HEK293 (cell line): ENCODE measurements around the gene SMCHD1.

Source experiments
- BCL11B ChIP-seq: fragments of 450-650 bp; formaldehyde crosslinking; IDR thresholded peaks from 2 replicates; pipeline ENCODE4 v1.5.1; 2016; ENCODE audit warnings: low read depth, missing biosample characterization, missing genetic modification characterization
- KLF10 ChIP-seq: fragments of 450-650 bp; IDR thresholded peaks from 2 replicates; pipeline ENCODE4 v1.5.1; 2018; ENCODE audit warnings: missing biosample characterization, mild to moderate bottlenecking, missing genetic modification characterization
- REST ChIP-seq: fragments of 450-650 bp; formaldehyde crosslinking; IDR thresholded peaks from 2 replicates; pipeline ENCODE4 v1.5.1; 2016; ENCODE audit warnings: missing biosample characterization, missing genetic modification characterization
- TCF7L2 ChIP-seq: IDR thresholded peaks from 2 replicates; pipeline ENCODE4 v1.6.1; 2011; ENCODE audit warnings: low read depth, mild to moderate bottlenecking, inconsistent platforms, low read length, moderate library complexity, borderline replicate concordance
- WT1 ChIP-seq: fragments of 450-650 bp; formaldehyde crosslinking; IDR thresholded peaks from 2 replicates; pipeline ENCODE4 v1.5.1; 2016; ENCODE audit warnings: missing biosample characterization, missing genetic modification characterization
- YY1 ChIP-seq: fragments of 450-650 bp; formaldehyde crosslinking; IDR thresholded peaks from 2 replicates; pipeline ENCODE4 v1.5.1; 2018; ENCODE audit warnings: missing biosample characterization, missing genetic modification characterization
- ZBTB7A ChIP-seq: fragments of 450-650 bp; formaldehyde crosslinking; IDR thresholded peaks from 2 replicates; pipeline ENCODE4 v1.5.1; 2016; ENCODE audit warnings: low read depth, missing biosample characterization, missing genetic modification characterization
- ZNF280C ChIP-seq: fragments of 450-650 bp; formaldehyde crosslinking; IDR thresholded peaks from 2 replicates; pipeline ENCODE4 v1.5.1; 2016; ENCODE audit warnings: missing biosample characterization, missing genetic modification characterization
- ZNF311 ChIP-seq: fragments of 450-650 bp; formaldehyde crosslinking; IDR thresholded peaks from 2 replicates; pipeline ENCODE4 v1.5.1; 2017; ENCODE audit warnings: missing biosample characterization, missing genetic modification characterization, borderline replicate concordance
- TF ChIP-seq, protein P1 (sequence below): fragments of 450-650 bp; formaldehyde crosslinking; IDR thresholded peaks from 2 replicates; pipeline ENCODE4 v1.5.1; 2016; ENCODE audit warnings: missing biosample characterization, missing genetic modification characterization, borderline replicate concordance
- TF ChIP-seq, protein P2 (sequence below): fragments of 450-650 bp; formaldehyde crosslinking; IDR thresholded peaks from 2 replicates; pipeline ENCODE4 v1.5.1; 2016; ENCODE audit warnings: missing biosample characterization, missing genetic modification characterization
- TF ChIP-seq, protein P3 (sequence below): fragments of 450-650 bp; formaldehyde crosslinking; IDR thresholded peaks from 2 replicates; pipeline ENCODE4 v1.5.1; 2016; ENCODE audit warnings: missing biosample characterization, missing genetic modification characterization

DNA sequence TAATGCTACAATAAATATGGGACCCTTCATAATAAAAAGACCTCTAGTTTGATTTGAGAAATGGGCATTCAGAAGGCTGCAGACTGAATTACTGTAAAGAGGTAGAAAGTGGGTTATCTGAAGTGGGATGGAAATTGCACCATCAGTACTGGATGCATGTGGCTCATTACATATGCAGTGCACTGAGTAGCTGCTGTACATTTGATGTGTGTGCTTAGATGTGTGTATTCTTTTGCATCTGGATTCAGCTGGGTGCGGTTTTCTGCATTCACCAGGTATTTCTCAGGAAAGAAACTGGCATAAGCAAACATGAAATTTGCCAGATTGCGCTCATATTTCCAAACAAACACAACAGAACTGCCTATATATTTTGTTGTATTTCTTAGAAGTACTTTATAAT lies 45.9 kb upstream of the SMCHD1 start:
- TF ChIP-seq, protein P1, sequence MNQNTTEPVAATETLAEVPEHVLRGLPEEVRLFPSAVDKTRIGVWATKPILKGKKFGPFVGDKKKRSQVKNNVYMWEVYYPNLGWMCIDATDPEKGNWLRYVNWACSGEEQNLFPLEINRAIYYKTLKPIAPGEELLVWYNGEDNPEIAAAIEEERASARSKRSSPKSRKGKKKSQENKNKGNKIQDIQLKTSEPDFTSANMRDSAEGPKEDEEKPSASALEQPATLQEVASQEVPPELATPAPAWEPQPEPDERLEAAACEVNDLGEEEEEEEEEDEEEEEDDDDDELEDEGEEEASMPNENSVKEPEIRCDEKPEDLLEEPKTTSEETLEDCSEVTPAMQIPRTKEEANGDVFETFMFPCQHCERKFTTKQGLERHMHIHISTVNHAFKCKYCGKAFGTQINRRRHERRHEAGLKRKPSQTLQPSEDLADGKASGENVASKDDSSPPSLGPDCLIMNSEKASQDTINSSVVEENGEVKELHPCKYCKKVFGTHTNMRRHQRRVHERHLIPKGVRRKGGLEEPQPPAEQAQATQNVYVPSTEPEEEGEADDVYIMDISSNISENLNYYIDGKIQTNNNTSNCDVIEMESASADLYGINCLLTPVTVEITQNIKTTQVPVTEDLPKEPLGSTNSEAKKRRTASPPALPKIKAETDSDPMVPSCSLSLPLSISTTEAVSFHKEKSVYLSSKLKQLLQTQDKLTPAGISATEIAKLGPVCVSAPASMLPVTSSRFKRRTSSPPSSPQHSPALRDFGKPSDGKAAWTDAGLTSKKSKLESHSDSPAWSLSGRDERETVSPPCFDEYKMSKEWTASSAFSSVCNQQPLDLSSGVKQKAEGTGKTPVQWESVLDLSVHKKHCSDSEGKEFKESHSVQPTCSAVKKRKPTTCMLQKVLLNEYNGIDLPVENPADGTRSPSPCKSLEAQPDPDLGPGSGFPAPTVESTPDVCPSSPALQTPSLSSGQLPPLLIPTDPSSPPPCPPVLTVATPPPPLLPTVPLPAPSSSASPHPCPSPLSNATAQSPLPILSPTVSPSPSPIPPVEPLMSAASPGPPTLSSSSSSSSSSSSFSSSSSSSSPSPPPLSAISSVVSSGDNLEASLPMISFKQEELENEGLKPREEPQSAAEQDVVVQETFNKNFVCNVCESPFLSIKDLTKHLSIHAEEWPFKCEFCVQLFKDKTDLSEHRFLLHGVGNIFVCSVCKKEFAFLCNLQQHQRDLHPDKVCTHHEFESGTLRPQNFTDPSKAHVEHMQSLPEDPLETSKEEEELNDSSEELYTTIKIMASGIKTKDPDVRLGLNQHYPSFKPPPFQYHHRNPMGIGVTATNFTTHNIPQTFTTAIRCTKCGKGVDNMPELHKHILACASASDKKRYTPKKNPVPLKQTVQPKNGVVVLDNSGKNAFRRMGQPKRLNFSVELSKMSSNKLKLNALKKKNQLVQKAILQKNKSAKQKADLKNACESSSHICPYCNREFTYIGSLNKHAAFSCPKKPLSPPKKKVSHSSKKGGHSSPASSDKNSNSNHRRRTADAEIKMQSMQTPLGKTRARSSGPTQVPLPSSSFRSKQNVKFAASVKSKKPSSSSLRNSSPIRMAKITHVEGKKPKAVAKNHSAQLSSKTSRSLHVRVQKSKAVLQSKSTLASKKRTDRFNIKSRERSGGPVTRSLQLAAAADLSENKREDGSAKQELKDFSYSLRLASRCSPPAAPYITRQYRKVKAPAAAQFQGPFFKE = no peak
- TF ChIP-seq, protein P2, sequence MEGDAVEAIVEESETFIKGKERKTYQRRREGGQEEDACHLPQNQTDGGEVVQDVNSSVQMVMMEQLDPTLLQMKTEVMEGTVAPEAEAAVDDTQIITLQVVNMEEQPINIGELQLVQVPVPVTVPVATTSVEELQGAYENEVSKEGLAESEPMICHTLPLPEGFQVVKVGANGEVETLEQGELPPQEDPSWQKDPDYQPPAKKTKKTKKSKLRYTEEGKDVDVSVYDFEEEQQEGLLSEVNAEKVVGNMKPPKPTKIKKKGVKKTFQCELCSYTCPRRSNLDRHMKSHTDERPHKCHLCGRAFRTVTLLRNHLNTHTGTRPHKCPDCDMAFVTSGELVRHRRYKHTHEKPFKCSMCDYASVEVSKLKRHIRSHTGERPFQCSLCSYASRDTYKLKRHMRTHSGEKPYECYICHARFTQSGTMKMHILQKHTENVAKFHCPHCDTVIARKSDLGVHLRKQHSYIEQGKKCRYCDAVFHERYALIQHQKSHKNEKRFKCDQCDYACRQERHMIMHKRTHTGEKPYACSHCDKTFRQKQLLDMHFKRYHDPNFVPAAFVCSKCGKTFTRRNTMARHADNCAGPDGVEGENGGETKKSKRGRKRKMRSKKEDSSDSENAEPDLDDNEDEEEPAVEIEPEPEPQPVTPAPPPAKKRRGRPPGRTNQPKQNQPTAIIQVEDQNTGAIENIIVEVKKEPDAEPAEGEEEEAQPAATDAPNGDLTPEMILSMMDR (tag by site-specific recombination) = no peak
- TF ChIP-seq REST (tag by site-specific recombination) (no peak), BCL11B (tag by site-specific recombination) (no peak), ZNF311 (tag by site-specific recombination) (no peak), WT1 (tag by site-specific recombination) (no peak), ZBTB7A (tag by site-specific recombination) (no peak), YY1 (tag by site-specific recombination) (no peak), TCF7L2 (no peak), KLF10 (no peak), ZNF280C (tag by site-specific recombination) (no peak)
- TF ChIP-seq, protein P3, sequence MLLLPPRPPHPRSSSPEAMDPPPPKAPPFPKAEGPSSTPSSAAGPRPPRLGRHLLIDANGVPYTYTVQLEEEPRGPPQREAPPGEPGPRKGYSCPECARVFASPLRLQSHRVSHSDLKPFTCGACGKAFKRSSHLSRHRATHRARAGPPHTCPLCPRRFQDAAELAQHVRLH (tag by site-specific recombination) = no peak
